Natural killer cell (primary cell): ENCODE data around the gene PTPRCAP. TPM values are rescaled to one million over a fixed set of nuclear protein-coding genes. Genes with fewer than 3 reads are reported as not detected.

ENCODE experiments used
- total RNA-seq, 4 donors: library from RNA; stranded (reverse); fragments of 120-200 nt in 1 of 4; gene quantifications; one replicate each; pipeline versions ENCODE4 v1.2.3 to v1.2.4, GENCODE V29; 2013 to 2022

PTPRCAP gene
- total RNA-seq, 3 donors from 2014 or later (not counting 1 experiment from before 2014, with no cell fraction given), result 240 to 301 (median 269) TPM

Other genes with a start within 250 kb of the PTPRCAP start
- 100 to 1,000 TPM; 390 to 482 (median 441) TPM for gene GRK2, start 171.2 kb downstream of the PTPRCAP start, total RNA-seq
- 100 to 1,000 TPM; 212 to 316 (median 231) TPM for gene ANKRD13D, start 148.4 kb downstream of the PTPRCAP start, total RNA-seq
- gene SSH3, start 134.2 kb downstream of the PTPRCAP start, total RNA-seq, result 10 to 100 TPM; 34.3 to 42.7 (median 38.1) TPM
- gene POLD4, start 84.1 kb downstream of the PTPRCAP start, total RNA-seq, result 10 to 100 TPM; 45.8 to 63.7 (median 60.5) TPM
- gene CLCF1, start 64.1 kb downstream of the PTPRCAP start, total RNA-seq, result 10 to 100 TPM in 2 of 3 donors, 1 to 10 TPM in 1; 9.8 to 13.4 (median 10.3) TPM
- gene RAD9A, start 45.7 kb downstream of the PTPRCAP start, total RNA-seq, result 10 to 100 TPM; 30.2 to 47.1 (median 37.3) TPM
- gene PPP1CA, start 35.8 kb downstream of the PTPRCAP start, total RNA-seq, result 100 to 1,000 TPM; 222 to 245 (median 233) TPM
- gene TBC1D10C, start 33.6 kb downstream of the PTPRCAP start, total RNA-seq, result 100 to 1,000 TPM; 314 to 359 (median 342) TPM
- 10 to 100 TPM; 25.0 to 29.0 (median 25.0) TPM for gene CARNS1, start 22.0 kb downstream of the PTPRCAP start, total RNA-seq
- 10 to 100 TPM; 81.0 to 89.6 (median 84.6) TPM for gene RPS6KB2, start 9.2 kb downstream of the PTPRCAP start, total RNA-seq
- 10 to 100 TPM in 2 of 3 donors, 1 to 10 TPM in 1; 9.7 to 16.2 (median 15.0) TPM for gene CORO1B, start 5.8 kb upstream of the PTPRCAP start, total RNA-seq
- gene GPR152, start 15.0 kb upstream of the PTPRCAP start, total RNA-seq, result under 1 TPM in 1 of 3 donors, not detected in 2; 0.25 TPM
- gene CABP4, start 17.7 kb upstream of the PTPRCAP start, total RNA-seq, result 10 to 100 TPM; 12.9 to 22.8 (median 21.3) TPM
- gene TMEM134, start 31.6 kb upstream of the PTPRCAP start, total RNA-seq, result 10 to 100 TPM; 57.8 to 65.7 (median 61.2) TPM
- gene AIP, start 45.3 kb upstream of the PTPRCAP start, total RNA-seq, result 100 to 1,000 TPM in 1 of 3 donors, 10 to 100 TPM in 2; 93.3 to 113 (median 98.1) TPM
- 100 to 1,000 TPM in 2 of 3 donors, 10 to 100 TPM in 1; 99.9 to 135 (median 123) TPM for gene PITPNM1, start 67.7 kb upstream of the PTPRCAP start, total RNA-seq
- 10 to 100 TPM; 57.9 to 67.7 (median 65.5) TPM for gene CDK2AP2, start 70.5 kb upstream of the PTPRCAP start, total RNA-seq
- not detected for gene CABP2, start 85.8 kb upstream of the PTPRCAP start, total RNA-seq
- 100 to 1,000 TPM; 172 to 218 (median 212) TPM for gene GSTP1, start 146.1 kb upstream of the PTPRCAP start, total RNA-seq
- gene NDUFV1, start 169.3 kb upstream of the PTPRCAP start, total RNA-seq, result 100 to 1,000 TPM; 346 to 393 (median 360) TPM
- gene NUDT8, start 192.3 kb upstream of the PTPRCAP start, total RNA-seq, result 1 to 10 TPM; 1.7 to 5.2 (median 4.1) TPM
- not detected for gene TBX10, start 202.1 kb upstream of the PTPRCAP start, total RNA-seq
- 1 to 10 TPM in 1 of 3 donors, under 1 TPM in 1, not detected in 1; 0.96 to 1.1 TPM for gene ACY3, start 213.0 kb upstream of the PTPRCAP start, total RNA-seq
- gene ALDH3B2, start 236.9 kb upstream of the PTPRCAP start, total RNA-seq, result not detected